IMR-90 (cell line): ENCODE measurements around the gene SDCCAG8. TPM values are rescaled to one million over a fixed set of nuclear protein-coding genes. Genes with fewer than 3 reads are reported as not detected.

ENCODE experiments used
- ATAC-seq: fragments of 200-7000 bp; cut with Tn5 transposase; 2 replicates; pipeline ENCODE4 v1.9.1; 2020; ENCODE audit warnings: low read depth, mild to moderate bottlenecking, moderate library complexity
- BruUV-seq: library from RNA; stranded (reverse); fragments of 400-500 nt; replicated peaks from 2 replicates; lab custom pipeline; 2021; lab: Mats Ljungman, UMichigan
- CTCF ChIA-PET: fragments of 300-600 bp; formaldehyde crosslinking; extraction: SDS; loops from one replicate; lab custom pipeline; 2021; ENCODE audit warnings: antibody characterized with exemption; lab: Yijun Ruan, JAX
- POLR2A ChIA-PET: fragments of 300-600 bp; sonication (Branson Sonifier 250); formaldehyde crosslinking; loops from one replicate; lab custom pipeline; 2022; ENCODE audit warnings: antibody characterized with exemption; ENCODE audit not compliant: unreplicated experiment; lab: Charles Lee
- DNase-seq: peaks from one replicate; pipeline ENCODE4 v3.0.0; 2013
- H2AFZ ChIP-seq: replicated peaks from 2 replicates; pipeline ENCODE3; 2013; ENCODE audit warnings: low read length, mild to moderate bottlenecking; ENCODE audit not compliant: poor library complexity
- H2AK5ac ChIP-seq: 2 replicates; pipeline ENCODE4 v1.6.1; 2013; ENCODE audit warnings: low read depth, low read length, inconsistent platforms
- H2AK9ac ChIP-seq: replicated peaks from 2 replicates; pipeline ENCODE3; 2013; ENCODE audit warnings: mild to moderate bottlenecking, low read depth, low read length, moderate library complexity; ENCODE audit not compliant: poor library complexity
- H2BK120ac ChIP-seq: 2 replicates; pipeline ENCODE4 v1.6.1; 2013; ENCODE audit warnings: low read depth, low read length, inconsistent platforms
- H2BK15ac ChIP-seq: 3 replicates; pipeline ENCODE4 v1.6.1; 2013; ENCODE audit warnings: low read depth, low read length, inconsistent platforms
- H2BK20ac ChIP-seq: 2 replicates; pipeline ENCODE4 v1.6.1; 2013; ENCODE audit warnings: low read depth, mild to moderate bottlenecking, inconsistent platforms, low read length, moderate library complexity
- H2BK5ac ChIP-seq: 2 replicates; pipeline ENCODE4 v1.6.1; 2013; ENCODE audit warnings: mild to moderate bottlenecking, low read depth, low read length, inconsistent platforms; ENCODE audit not compliant: poor library complexity, severe bottlenecking
- H3K14ac ChIP-seq: replicated peaks from 2 replicates; pipeline ENCODE4 v1.6.1; 2013; ENCODE audit warnings: low read depth, low read length, inconsistent platforms
- H3K18ac ChIP-seq: 2 replicates; pipeline ENCODE4 v1.6.1; 2013; ENCODE audit warnings: low read depth, low read length, control low read depth
- H3K23ac ChIP-seq: 2 replicates; pipeline ENCODE4 v1.6.1; 2013; ENCODE audit warnings: low read depth, low read length, inconsistent platforms
- H3K27ac ChIP-seq: 2 replicates; pipeline ENCODE4 v1.5.1; 2013; ENCODE audit warnings: mild to moderate bottlenecking, control low read depth, low read length; ENCODE audit not compliant: insufficient read depth
- H3K27me3 ChIP-seq: 2 replicates; pipeline ENCODE4 v1.6.1; 2013; ENCODE audit warnings: low read length; ENCODE audit not compliant: control insufficient read depth, insufficient read depth
- H3K36me3 ChIP-seq: 2 replicates; pipeline ENCODE4 v1.6.1; 2013; ENCODE audit warnings: low read length, mixed read lengths; ENCODE audit not compliant: control insufficient read depth, insufficient read depth
- H3K4ac ChIP-seq: 2 replicates; pipeline ENCODE4 v1.6.1; 2013; ENCODE audit warnings: low read depth, low read length, inconsistent platforms
- H3K4me1 ChIP-seq: 2 replicates; pipeline ENCODE4 v1.6.1; 2013; ENCODE audit warnings: low read length, mixed read lengths; ENCODE audit not compliant: control insufficient read depth, insufficient read depth
- H3K4me2 ChIP-seq: 2 replicates; pipeline ENCODE4 v1.6.1; 2013; ENCODE audit warnings: low read depth, mild to moderate bottlenecking, control low read depth, low read length, moderate library complexity
- H3K4me3 ChIP-seq: 2 replicates; pipeline ENCODE4 v1.5.1; 2013; ENCODE audit warnings: low read depth, mild to moderate bottlenecking, control low read depth, low read length, moderate library complexity; ENCODE audit not compliant: insufficient read depth
- H3K56ac ChIP-seq: 2 replicates; pipeline ENCODE4 v1.6.1; 2013; ENCODE audit warnings: low read length, inconsistent platforms; ENCODE audit not compliant: insufficient read depth; ENCODE audit errors: extremely low read depth
- H3K79me1 ChIP-seq, 2 experiments: 2 replicates each; pipeline ENCODE4 v1.6.1; 2013; ENCODE audit warnings: low read length in 2 of 2, inconsistent platforms in 1 of 2, low read depth in 1 of 2
- H3K9ac ChIP-seq: 2 replicates; pipeline ENCODE4 v1.6.1; 2013; ENCODE audit warnings: low read depth, low read length, control low read depth
- H3K9me1 ChIP-seq: 2 replicates; pipeline ENCODE4 v1.6.1; 2013; ENCODE audit warnings: low read length, inconsistent platforms; ENCODE audit not compliant: insufficient read depth
- H3K9me3 ChIP-seq: 2 replicates; pipeline ENCODE4 v1.6.1; 2013; ENCODE audit warnings: low read length; ENCODE audit not compliant: control insufficient read depth, insufficient read depth
- H4K20me1 ChIP-seq: 2 replicates; pipeline ENCODE4 v1.6.1; 2013; ENCODE audit warnings: low read length, inconsistent platforms; ENCODE audit not compliant: insufficient read depth
- H4K5ac ChIP-seq: 2 replicates; pipeline ENCODE4 v1.6.1; 2013; ENCODE audit warnings: mild to moderate bottlenecking, low read depth, low read length, control low read depth
- H4K8ac ChIP-seq, 2 experiments: 2 replicates each; pipeline ENCODE4 v1.6.1; 2013; ENCODE audit warnings: low read depth in 2 of 2, low read length in 2 of 2, control low read depth in 1 of 2, inconsistent platforms in 1 of 2
- H4K91ac ChIP-seq: 2 replicates; pipeline ENCODE4 v1.6.1; 2013; ENCODE audit warnings: low read depth, low read length, inconsistent platforms; ENCODE audit not compliant: insufficient read depth
- CHD1 ChIP-seq: IDR thresholded peaks from 2 replicates; pipeline ENCODE4 v1.6.1; 2012; ENCODE audit warnings: low read depth, low read length, improper control_type of control experiment
- FOS ChIP-seq: fragments of 150-350 bp; IDR thresholded peaks from 2 replicates; pipeline ENCODE4 v1.6.1; 2016; ENCODE audit warnings: low read depth, low read length
- NFE2L2 ChIP-seq: fragments of 150-350 bp; IDR thresholded peaks from 2 replicates; pipeline ENCODE4 v1.6.1; 2016; ENCODE audit warnings: low read depth, mild to moderate bottlenecking, low read length
- RAD21 ChIP-seq: IDR thresholded peaks from 2 replicates; pipeline ENCODE4 v1.6.1; 2012; ENCODE audit warnings: low read length, improper control_type of control experiment
- WGBS, 2 experiments: methylation state at CpG; one replicate each; pipeline versions ENCODE4 v1.1.5 to v1.1.7; 2013; ENCODE audit warnings: missing lambda C conversion rate in 2 of 2; ENCODE audit not compliant: insufficient read length in 1 of 2; ENCODE audit errors: extremely low coverage in 2 of 2; 5-methylcytosine and 5-hydroxymethylcytosine counted together
- dilution Hi-C: fragments of 300-500 bp; cut with HindIII; formaldehyde crosslinking; loops from one replicate; pipeline ENCODE4 v1.14.3; 2018; ENCODE audit warnings: low sequenced_read_pairs; ENCODE audit not compliant: unreplicated experiment
- in situ Hi-C: fragments of 300-500 bp; cut with MboI; formaldehyde crosslinking; loops from 3 replicates; pipeline ENCODE4 v1.14.3; 2019; ENCODE audit warnings: low sequenced_read_pairs, inconsistent platforms, mixed read lengths
- intact Hi-C: fragments of 100-400 bp; cut with micrococcal nuclease; formaldehyde crosslinking; loops from 2 replicates; pipeline ENCODE4 v1.10.0; 2022
- polyA plus RNA-seq, 3 experiments: library from polyadenylated mRNA; depleted of rRNA; stranded (reverse); fragments of >200 nt; gene quantifications; 2 replicates each; pipeline ENCODE4 v1.2.3, GENCODE V29; 2012; ENCODE audit warnings: low replicate concordance in 1 of 3
- total RNA-seq: library from RNA; depleted of rRNA; stranded (reverse); fragments of >200 nt; gene quantifications from 2 replicates; pipeline ENCODE4 v1.2.3, GENCODE V29; 2012

SDCCAG8 gene
- total and polyA plus RNA-seq, 2 of the 4 experiments (the other 2 are of a cell fraction): 25.2 to 46.8 TPM

DNA sequence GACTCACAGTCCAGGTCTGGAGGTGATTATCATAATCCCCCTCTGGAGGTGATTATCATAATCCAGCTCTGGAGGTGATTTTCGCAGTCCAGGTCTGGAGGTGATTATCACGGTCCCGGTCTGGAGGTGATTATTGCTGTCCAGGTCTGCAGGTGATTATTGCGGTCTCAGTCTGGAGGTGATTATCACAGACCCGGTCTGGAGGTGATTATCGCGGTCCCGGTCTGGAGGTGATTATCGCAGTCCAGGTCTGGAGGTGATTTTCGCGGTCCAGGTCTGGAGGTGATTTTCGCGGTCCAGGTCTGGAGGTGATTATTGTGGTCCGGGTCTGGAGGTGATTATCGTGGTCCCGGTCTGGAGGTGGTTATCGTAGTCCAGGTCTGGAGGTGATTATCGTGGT lies 76.6 kb downstream of the SDCCAG8 start:
- POLR2A ChIA-PET: no interaction called here
- no peak overlapping the region for H3K23ac ChIP-seq
- H2AFZ ChIP-seq: no peak overlapping the region
- H2BK120ac ChIP-seq: no peak overlapping the region
- no TSS peak for BruUV-seq
- no peak overlapping the region for H3K27ac ChIP-seq
- H3K4ac ChIP-seq: no peak overlapping the region
- no peaks in the 10 kb centered on the region for H3K4me1 ChIP-seq
- ATAC-seq: no peak
- no peak overlapping the region for H3K9ac ChIP-seq
- dilution Hi-C loops: no loop called here
- H4K5ac ChIP-seq: no peak overlapping the region
- CTCF ChIA-PET: no interaction called here
- H3K14ac ChIP-seq: no peak overlapping the region
- H4K8ac ChIP-seq: no peak overlapping the region
- no peak overlapping the region for H3K18ac ChIP-seq
- 100% methylated on average over 8 of the region's 18 CpGs; no CpG with 5 or more reads in 1 of the 2 experiments for WGBS, 2 experiments
- H2BK5ac ChIP-seq: no peak overlapping the region
- H3K56ac ChIP-seq: no peak overlapping the region
- H2AK5ac ChIP-seq: no peak overlapping the region
- H2BK15ac ChIP-seq: no peak overlapping the region
- no peaks in the 10 kb centered on the region for H4K20me1 ChIP-seq
- no peak overlapping the region for H4K91ac ChIP-seq
- no peak overlapping the region for H2BK20ac ChIP-seq
- peaks cover 8 to 14% of the 10 kb centered on the region in 2 experiments for H3K79me1 ChIP-seq
- H3K4me2 ChIP-seq: no peak overlapping the region
- intact Hi-C loops: no loop called here
- H2AK9ac ChIP-seq: no peak overlapping the region
- no peak for TF ChIP-seq RAD21
- no peak for TF ChIP-seq FOS
- no peak for TF ChIP-seq NFE2L2
- no peak for TF ChIP-seq CHD1
- no peak overlapping the region for H3K4me3 ChIP-seq
- no peaks in the 10 kb centered on the region for H3K9me1 ChIP-seq
- no peaks in the 10 kb centered on the region for H3K9me3 ChIP-seq
- H3K27me3 ChIP-seq: no peaks in the 10 kb centered on the region
- DNase-seq: no peak
- H3K36me3 ChIP-seq: peaks cover 28% of the 10 kb centered on the region
- in situ Hi-C loops: no loop called here
